KMS-11 (cell line): ENCODE results near the gene STRIP1.

Experiments
- H2AFZ ChIP-seq: fragments of 200-600 bp; sonication (generic); 2 replicates; pipeline ENCODE4 v1.6.1; 2016; ENCODE audit warnings: antibody characterized with exemption, mixed run types, low read depth
- H3K27ac ChIP-seq: fragments of 200-600 bp; sonication (generic); 2 replicates; pipeline ENCODE4 v1.6.1; 2016; ENCODE audit warnings: mild to moderate bottlenecking, mixed run types
- H3K27me3 ChIP-seq: fragments of 200-600 bp; sonication (generic); 2 replicates; pipeline ENCODE4 v1.6.1; 2017; ENCODE audit warnings: mild to moderate bottlenecking, low read depth, mixed run types, moderate library complexity; ENCODE audit not compliant: insufficient read depth
- H3K36me3 ChIP-seq: fragments of 200-600 bp; sonication (generic); 2 replicates; pipeline ENCODE4 v1.6.1; 2017; ENCODE audit warnings: mild to moderate bottlenecking, mixed run types; ENCODE audit not compliant: insufficient read depth
- H3K4me1 ChIP-seq: fragments of 200-600 bp; sonication (generic); 2 replicates; pipeline ENCODE4 v1.6.1; 2016; ENCODE audit warnings: mild to moderate bottlenecking, low read depth, mixed run types; ENCODE audit not compliant: poor library complexity, severe bottlenecking
- H3K4me2 ChIP-seq: fragments of 200-600 bp; sonication (generic); 2 replicates; pipeline ENCODE4 v1.7.0; 2016; ENCODE audit warnings: mild to moderate bottlenecking, mixed run types
- H3K4me3 ChIP-seq: fragments of 200-600 bp; sonication (generic); IDR thresholded peaks from 2 replicates; pipeline ENCODE4 v1.6.1; 2017; ENCODE audit warnings: low read depth, low read length, mixed read lengths; ENCODE audit not compliant: insufficient read depth
- H3K79me2 ChIP-seq: fragments of 200-600 bp; sonication (generic); 2 replicates; pipeline ENCODE4 v1.6.1; 2016; ENCODE audit warnings: low read depth, mixed run types; ENCODE audit not compliant: insufficient read depth
- H3K9ac ChIP-seq: fragments of 200-600 bp; sonication (generic); 2 replicates; pipeline ENCODE4 v1.6.1; 2016; ENCODE audit warnings: mild to moderate bottlenecking, mixed run types
- H4K20me1 ChIP-seq: fragments of 200-600 bp; sonication (generic); 2 replicates; pipeline ENCODE4 v1.6.1; 2016; ENCODE audit warnings: mild to moderate bottlenecking, mixed run types; ENCODE audit not compliant: insufficient read depth
- TF ChIP-seq, protein P1 (sequence below): fragments of 200-600 bp; sonication (generic); conservative IDR thresholded peaks from 2 replicates; pipeline ENCODE4 v1.6.1; 2017; ENCODE audit warnings: low read depth, mild to moderate bottlenecking, antibody characterized with exemption, low read length, moderate library complexity, mixed read lengths

The STRIP1 gene

DNA sequence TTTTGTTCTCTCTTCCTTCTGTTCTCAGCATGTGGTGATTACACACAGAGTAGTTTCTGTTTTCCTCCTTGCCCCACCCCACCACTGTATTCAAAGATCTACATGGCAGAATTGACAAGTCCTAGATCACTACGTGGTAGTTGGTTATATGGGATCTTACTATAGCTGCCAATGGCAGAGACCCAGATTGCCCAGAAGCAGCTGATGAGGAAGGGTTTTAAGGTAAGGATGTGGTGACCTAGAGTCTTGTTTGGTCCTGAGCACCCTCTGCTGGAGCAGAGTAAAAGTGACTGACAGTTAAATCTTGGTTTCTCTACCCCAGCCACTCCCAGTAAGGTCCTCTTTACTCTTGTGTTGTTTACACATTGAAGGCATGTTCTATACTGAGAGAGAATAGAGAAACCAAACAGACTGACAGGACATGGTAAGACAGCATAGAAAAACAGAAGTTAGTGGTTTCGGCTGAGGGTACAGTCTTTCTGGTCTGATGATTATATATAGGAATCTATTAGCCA lies 22.8 kb upstream of the STRIP1 start:
- Histone ChIP-seq H2AFZ (no peak overlapping the region), H3K4me1 (peaks cover 14% of the 10 kb centered on the region), H3K9ac (no peak overlapping the region), H3K27ac (no peak overlapping the region), H4K20me1 (no peaks in the 10 kb centered on the region), H3K79me2 (no peaks in the 10 kb centered on the region), H3K4me2 (no peak overlapping the region), H3K4me3 (no peak overlapping the region), H3K36me3 (peaks cover 12% of the 10 kb centered on the region; the same call in 1 of the 2 replicates), H3K27me3 (no peaks in the 10 kb centered on the region)
- TF ChIP-seq, protein P1, sequence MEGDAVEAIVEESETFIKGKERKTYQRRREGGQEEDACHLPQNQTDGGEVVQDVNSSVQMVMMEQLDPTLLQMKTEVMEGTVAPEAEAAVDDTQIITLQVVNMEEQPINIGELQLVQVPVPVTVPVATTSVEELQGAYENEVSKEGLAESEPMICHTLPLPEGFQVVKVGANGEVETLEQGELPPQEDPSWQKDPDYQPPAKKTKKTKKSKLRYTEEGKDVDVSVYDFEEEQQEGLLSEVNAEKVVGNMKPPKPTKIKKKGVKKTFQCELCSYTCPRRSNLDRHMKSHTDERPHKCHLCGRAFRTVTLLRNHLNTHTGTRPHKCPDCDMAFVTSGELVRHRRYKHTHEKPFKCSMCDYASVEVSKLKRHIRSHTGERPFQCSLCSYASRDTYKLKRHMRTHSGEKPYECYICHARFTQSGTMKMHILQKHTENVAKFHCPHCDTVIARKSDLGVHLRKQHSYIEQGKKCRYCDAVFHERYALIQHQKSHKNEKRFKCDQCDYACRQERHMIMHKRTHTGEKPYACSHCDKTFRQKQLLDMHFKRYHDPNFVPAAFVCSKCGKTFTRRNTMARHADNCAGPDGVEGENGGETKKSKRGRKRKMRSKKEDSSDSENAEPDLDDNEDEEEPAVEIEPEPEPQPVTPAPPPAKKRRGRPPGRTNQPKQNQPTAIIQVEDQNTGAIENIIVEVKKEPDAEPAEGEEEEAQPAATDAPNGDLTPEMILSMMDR = peak; percentile 89

GRCh38 chr1:110012100-110012780 lies 22.2 kb upstream of the STRIP1 start:
- no peaks in the 10 kb centered on the region for H3K79me2 ChIP-seq
- peaks cover 14% of the 10 kb centered on the region for H3K4me1 ChIP-seq
- H3K36me3 ChIP-seq = peaks cover 12% of the 10 kb centered on the region; the same call in 1 of the 2 replicates
- H3K27me3 ChIP-seq = no peaks in the 10 kb centered on the region
- H3K4me3 ChIP-seq = no peak overlapping the region
- no peaks in the 10 kb centered on the region for H4K20me1 ChIP-seq
- H3K27ac ChIP-seq = no peak overlapping the region
- no peak overlapping the region for H3K4me2 ChIP-seq
- no peak overlapping the region for H3K9ac ChIP-seq
- H2AFZ ChIP-seq = no peak overlapping the region
- TF ChIP-seq, protein P1 = no peak

GRCh38 chr1:110017792-110018191 lies 16.6 kb upstream of the STRIP1 start:
- Histone ChIP-seq H4K20me1 (no peaks in the 10 kb centered on the region), H3K36me3 (peaks cover 4% of the 10 kb centered on the region; the same call in 1 of the 2 replicates), H3K79me2 (no peaks in the 10 kb centered on the region), H2AFZ (no peak overlapping the region), H3K4me1 (no peaks in the 10 kb centered on the region), H3K27me3 (no peaks in the 10 kb centered on the region), H3K27ac (no peak overlapping the region), H3K9ac (no peak overlapping the region), H3K4me3 (no peak overlapping the region), H3K4me2 (no peak overlapping the region)
- TF ChIP-seq, protein P1 = no peak

GRCh38 chr1:110018396-110018795 lies 16.0 kb upstream of the STRIP1 start:
- no peak overlapping the region for H2AFZ ChIP-seq
- H3K4me2 ChIP-seq = no peak overlapping the region
- H3K4me1 ChIP-seq = no peaks in the 10 kb centered on the region
- H3K9ac ChIP-seq = no peak overlapping the region
- TF ChIP-seq, protein P1 = no peak
- H3K4me3 ChIP-seq = no peak overlapping the region
- no peaks in the 10 kb centered on the region for H4K20me1 ChIP-seq
- no peaks in the 10 kb centered on the region for H3K27me3 ChIP-seq
- H3K36me3 ChIP-seq = no peaks in the 10 kb centered on the region; the same call in 1 of the 2 replicates
- no peak overlapping the region for H3K27ac ChIP-seq
- H3K79me2 ChIP-seq = no peaks in the 10 kb centered on the region
